ENCODE measurements around the gene GLT6D1.

The GLT6D1 gene

GRCh38 chr9:135617991-135618411 is 21.3 kb downstream of the GLT6D1 start:
- Histone ChIP-seq H3K4me1 (ENCODE audit: control insufficient read depth, low read length) (no peaks in the 10 kb centered on the region), H3K27me3 (ENCODE audit: control insufficient read depth, low read length) (no peaks in the 10 kb centered on the region), H3K9me3 (ENCODE audit: control insufficient read depth, insufficient read depth, low read length) (no peaks in the 10 kb centered on the region), H4K20me1 (ENCODE audit: control insufficient read depth, insufficient read depth, low read depth, low read length) (no peaks in the 10 kb centered on the region), H3K9me2 (replicated peaks; ENCODE audit: control insufficient read depth, low read length) (no peaks in the 10 kb centered on the region), H3K4me2 (ENCODE audit: low read length) (no peak overlapping the region), H3K4me3 (ENCODE audit: low read length) (no peak overlapping the region), H3K27ac (ENCODE audit: low read depth, low read length) (no peak overlapping the region), H3F3A (ENCODE audit: control insufficient read depth, insufficient read depth) (no peaks in the 10 kb centered on the region), H3K36me3 (ENCODE audit: control insufficient read depth, low read length) (no peaks in the 10 kb centered on the region), H3K79me2 (ENCODE audit: control insufficient read depth, low read length) (no peaks in the 10 kb centered on the region)
- TF ChIP-seq EZH2phosphoT487 (IDR thresholded peaks at IDR 0.05; ENCODE audit: borderline replicate concordance, low read length) (no peak), CTCF (IDR thresholded peaks at IDR 0.05; ENCODE audit: low read depth, low read length, poor library complexity, severe bottlenecking) (no peak)

- H4K20me1 ChIP-seq (ENCODE audit: control insufficient read depth, insufficient read depth, low read depth, low read length): no peaks in the 10 kb centered on the region
- no peaks in the 10 kb centered on the region for H3K9me3 ChIP-seq (ENCODE audit: control insufficient read depth, insufficient read depth, low read length)
- H3K27me3 ChIP-seq (ENCODE audit: control insufficient read depth, low read length): no peaks in the 10 kb centered on the region
- H3K9me2 ChIP-seq (replicated peaks; ENCODE audit: control insufficient read depth, low read length): no peaks in the 10 kb centered on the region
- H3K36me3 ChIP-seq (ENCODE audit: control insufficient read depth, low read length): no peaks in the 10 kb centered on the region
- H3K27ac ChIP-seq (ENCODE audit: low read depth, low read length): no peak overlapping the region
- TF ChIP-seq CTCF (IDR thresholded peaks at IDR 0.05; ENCODE audit: low read depth, low read length, poor library complexity, severe bottlenecking): no peak
- TF ChIP-seq EZH2phosphoT487 (IDR thresholded peaks at IDR 0.05; ENCODE audit: borderline replicate concordance, low read length): no peak
- no peak overlapping the region for H3K4me2 ChIP-seq (ENCODE audit: low read length)
- no peaks in the 10 kb centered on the region for H3K79me2 ChIP-seq (ENCODE audit: control insufficient read depth, low read length)
- no peaks in the 10 kb centered on the region for H3K4me1 ChIP-seq (ENCODE audit: control insufficient read depth, low read length)
- no peaks in the 10 kb centered on the region for H3F3A ChIP-seq (ENCODE audit: control insufficient read depth, insufficient read depth)
- no peak overlapping the region for H3K4me3 ChIP-seq (ENCODE audit: low read length)
Measured at GRCh38 chr9:135617538-135617900, 21.8 kb downstream of the GLT6D1 start.

- H3K27me3 ChIP-seq (ENCODE audit: control insufficient read depth, low read length): no peaks in the 10 kb centered on the region
- H3K9me3 ChIP-seq (ENCODE audit: control insufficient read depth, insufficient read depth, low read length): no peaks in the 10 kb centered on the region
- H3K36me3 ChIP-seq (ENCODE audit: control insufficient read depth, low read length): no peaks in the 10 kb centered on the region
- no peak overlapping the region for H3K4me3 ChIP-seq (ENCODE audit: low read length)
- no peaks in the 10 kb centered on the region for H3F3A ChIP-seq (ENCODE audit: control insufficient read depth, insufficient read depth)
- no peak overlapping the region for H3K27ac ChIP-seq (ENCODE audit: low read depth, low read length)
- TF ChIP-seq CTCF (IDR thresholded peaks at IDR 0.05; ENCODE audit: low read depth, low read length, poor library complexity, severe bottlenecking): no peak
- no peak for TF ChIP-seq EZH2phosphoT487 (IDR thresholded peaks at IDR 0.05; ENCODE audit: borderline replicate concordance, low read length)
- H3K79me2 ChIP-seq (ENCODE audit: control insufficient read depth, low read length): no peaks in the 10 kb centered on the region
- H3K4me1 ChIP-seq (ENCODE audit: control insufficient read depth, low read length): no peaks in the 10 kb centered on the region
- H3K4me2 ChIP-seq (ENCODE audit: low read length): no peak overlapping the region
- no peaks in the 10 kb centered on the region for H4K20me1 ChIP-seq (ENCODE audit: control insufficient read depth, insufficient read depth, low read depth, low read length)
- no peaks in the 10 kb centered on the region for H3K9me2 ChIP-seq (replicated peaks; ENCODE audit: control insufficient read depth, low read length)
Measured at GRCh38 chr9:135616619-135617537, 22.5 kb downstream of the GLT6D1 start.

Measured in DOHH2 (cell line).